A549 (cell line): ENCODE results near the gene LRRC8A. TPM values are rescaled to one million over a fixed set of nuclear protein-coding genes. Genes with fewer than 3 reads are reported as not detected.
A peak's percentile ranks its signal among the peaks of the same experiment; 100 is the strongest.

Experiments used
- ATAC-seq, 2 experiments: fragments of 200-7000 bp in 1 of 2; fragments of >200 bp in 1 of 2; cut with Nextera tagmentation in 1 of 2; cut with Tn5 transposase in 1 of 2; 3 replicates each; pipeline versions ENCODE4 v1.8.0 to v1.9.1; 2018 to 2020; ENCODE audit warnings: mild to moderate bottlenecking in 1 of 2, moderate library complexity in 1 of 2
- CTCF ChIA-PET: fragments of 300-600 bp; sonication (Branson Sonifier 250); formaldehyde crosslinking; extraction: SDS; loops from one replicate; lab custom pipeline; 2021; ENCODE audit warnings: antibody characterized with exemption, inconsistent platforms; lab: Yijun Ruan, JAX
- POLR2A ChIA-PET: fragments of 350-600 bp; formaldehyde crosslinking; extraction: SDS; loops from one replicate; lab custom pipeline; 2021; ENCODE audit warnings: antibody characterized with exemption, inconsistent platforms; lab: Yijun Ruan, JAX
- DNase-seq, 2 experiments: peaks; one replicate each; pipeline versions ENCODE4 v3.0.0 to v3.0.0-alpha.2; 2011 to 2016; ENCODE audit warnings: low read depth in 1 of 2, low spot score in 1 of 2
- FAIRE-seq: peaks from 2 replicates; lab custom pipeline; 2011; peaks lifted over from hg19 to GRCh38; lab: Jason Lieb, UNC
- H3K27ac ChIP-seq, 2 experiments: fragments of >200 bp; sonication (Bioruptor Twin); formaldehyde crosslinking; 3 replicates each; pipeline ENCODE4 v1.5.1; 2016 to 2017
- H3K4me1 ChIP-seq: fragments of >200 bp; sonication (Bioruptor Twin); formaldehyde crosslinking; 3 replicates; pipeline ENCODE4 v1.6.1; 2016
- H3K4me2 ChIP-seq: fragments of >200 bp; sonication (Bioruptor Twin); formaldehyde crosslinking; 3 replicates; pipeline ENCODE4 v1.6.1; 2016
- H3K4me3 ChIP-seq: fragments of >200 bp; sonication (Bioruptor Twin); formaldehyde crosslinking; 3 replicates; pipeline ENCODE4 v1.5.1; 2016
- H3K9me3 ChIP-seq: fragments of >200 bp; sonication (Bioruptor Twin); formaldehyde crosslinking; 3 replicates; pipeline ENCODE4 v1.6.1; 2016
- CEBPB ChIP-seq, 2 experiments: fragments of >200 bp in 1 of 2; sonication (Bioruptor Twin) in 1 of 2; formaldehyde crosslinking in 1 of 2; IDR thresholded peaks; 2 replicates each; pipeline ENCODE4 v1.6.1; 2012 to 2016
- CHD4 ChIP-seq: fragments of 200-600 bp; sonication (generic); IDR thresholded peaks from 2 replicates; pipeline ENCODE4 v1.6.1; 2016; ENCODE audit warnings: antibody characterized with exemption, mild to moderate bottlenecking, borderline replicate concordance
- CTCF ChIP-seq: fragments of >200 bp; sonication (Bioruptor Twin); formaldehyde crosslinking; IDR thresholded peaks from 3 replicates; pipeline ENCODE4 v1.5.1; 2016
- E2F6 ChIP-seq: IDR thresholded peaks from 2 replicates; pipeline ENCODE4 v1.6.1; 2012; ENCODE audit warnings: low read depth, borderline replicate concordance
- EHMT2 ChIP-seq: fragments of 200-600 bp; sonication (generic); IDR thresholded peaks from 2 replicates; pipeline ENCODE4 v1.6.1; 2016; ENCODE audit warnings: antibody characterized with exemption, low read depth, mild to moderate bottlenecking, moderate library complexity
- EP300 ChIP-seq, 2 experiments: fragments of >200 bp; sonication (Bioruptor Twin); formaldehyde crosslinking; IDR thresholded peaks; 2 replicates in 1 of 2; 3 replicates in 1 of 2; pipeline ENCODE4 v1.6.1; 2016 to 2017
- ESRRA ChIP-seq: fragments of 150-350 bp; IDR thresholded peaks from 2 replicates; pipeline ENCODE4 v1.6.1; 2014; ENCODE audit warnings: mild to moderate bottlenecking, low read length, borderline replicate concordance
- FOXS1 ChIP-seq: fragments of 250-450 bp; sonication (Bioruptor Pico); IDR thresholded peaks from 2 replicates; pipeline ENCODE4 v1.5.0; 2020; ENCODE audit warnings: mild to moderate bottlenecking, moderate library complexity
- GATA3 ChIP-seq: IDR thresholded peaks from 2 replicates; pipeline ENCODE4 v1.6.1; 2012; ENCODE audit warnings: borderline replicate concordance
- HES2 ChIP-seq: fragments of >200 bp; sonication (Bioruptor Twin); formaldehyde crosslinking; IDR thresholded peaks from 2 replicates; pipeline ENCODE4 v1.6.1; 2016
- HEYL ChIP-seq: fragments of 250-450 bp; sonication (Bioruptor Pico); IDR thresholded peaks from 2 replicates; pipeline ENCODE4 v1.8.0; 2021; ENCODE audit warnings: mild to moderate bottlenecking, moderate library complexity
- HMGXB4 ChIP-seq: fragments of 250-450 bp; sonication (Bioruptor Pico); IDR thresholded peaks from 2 replicates; pipeline ENCODE4 v1.5.0; 2021; ENCODE audit warnings: mild to moderate bottlenecking, moderate library complexity, borderline replicate concordance
- JUNB ChIP-seq: fragments of >200 bp; sonication (Bioruptor Twin); formaldehyde crosslinking; IDR thresholded peaks from 2 replicates; pipeline ENCODE4 v1.6.1; 2016
- KDM1A ChIP-seq: fragments of 200-600 bp; sonication (generic); IDR thresholded peaks from 2 replicates; pipeline ENCODE4 v1.6.1; 2016; ENCODE audit warnings: low read depth, mild to moderate bottlenecking
- KDM5A ChIP-seq: fragments of 200-600 bp; sonication (generic); IDR thresholded peaks from 2 replicates; pipeline ENCODE4 v1.6.1; 2016; ENCODE audit warnings: antibody characterized with exemption, mild to moderate bottlenecking
- MAZ ChIP-seq: fragments of 150-350 bp; IDR thresholded peaks from 2 replicates; pipeline ENCODE4 v1.6.1; 2014; ENCODE audit warnings: antibody characterized with exemption, low read depth, low read length, borderline replicate concordance
- MYC ChIP-seq: IDR thresholded peaks from 2 replicates; pipeline ENCODE4 v1.6.1; 2012; ENCODE audit warnings: mild to moderate bottlenecking, inconsistent platforms, low read length, improper control_type of control experiment, borderline replicate concordance
- NPAS2 ChIP-seq: fragments of 250-450 bp; sonication (Bioruptor Pico); IDR thresholded peaks from 2 replicates; pipeline ENCODE4 v1.8.0; 2022; ENCODE audit warnings: mild to moderate bottlenecking, moderate library complexity, borderline replicate concordance
- PBX3 ChIP-seq: IDR thresholded peaks from 2 replicates; pipeline ENCODE4 v1.6.1; 2012
- PHF8 ChIP-seq: fragments of 200-600 bp; sonication (generic); IDR thresholded peaks from 2 replicates; pipeline ENCODE4 v1.6.1; 2016; ENCODE audit warnings: low read depth, mild to moderate bottlenecking, antibody characterized with exemption, moderate library complexity, borderline replicate concordance
- POLR2AphosphoS2 ChIP-seq: conservative IDR thresholded peaks from 2 replicates; pipeline ENCODE4 v1.6.1; 2012; ENCODE audit warnings: low read length, improper control_type of control experiment, inconsistent platforms
- RNF2 ChIP-seq: fragments of 200-600 bp; sonication (generic); IDR thresholded peaks from 2 replicates; pipeline ENCODE4 v1.6.1; 2016; ENCODE audit warnings: low read depth, mild to moderate bottlenecking, antibody characterized with exemption, moderate library complexity, borderline replicate concordance
- SMC3 ChIP-seq: fragments of >200 bp; sonication (Bioruptor Twin); formaldehyde crosslinking; IDR thresholded peaks from 3 replicates; pipeline ENCODE4 v1.6.1; 2018; ENCODE audit warnings: inconsistent platforms
- TFCP2L1 ChIP-seq: fragments of 250-450 bp; sonication (Bioruptor Pico); IDR thresholded peaks from 2 replicates; pipeline ENCODE4 v1.5.0; 2021; ENCODE audit warnings: mild to moderate bottlenecking
- USF2 ChIP-seq: fragments of 450-650 bp; IDR thresholded peaks from 2 replicates; pipeline ENCODE4 v1.6.1; 2014; ENCODE audit warnings: antibody characterized with exemption
- ZC3H11A ChIP-seq: fragments of 450-650 bp; IDR thresholded peaks from 2 replicates; pipeline ENCODE4 v1.6.1; 2014; ENCODE audit warnings: antibody characterized with exemption, mild to moderate bottlenecking
- WGBS: methylation state at CpG from one replicate; pipeline ENCODE4 v1.1.6; 2017; ENCODE audit errors: missing lambda C conversion rate; 5-methylcytosine and 5-hydroxymethylcytosine counted together
- polyA plus RNA-seq, 4 experiments: library from polyadenylated mRNA; depleted of rRNA in 3 of 4; stranded (reverse); fragments of >200 nt; fragmentation: RNase III in 1 of 4; extraction: RNeasy Plus Mini Kit Qiagen cat#74134 plus additional on column Dnase treatment in 1 of 4; gene quantifications; 2 replicates in 3 of 4; 3 replicates in 1 of 4; pipeline ENCODE4 v1.2.3, GENCODE V29; 2011 to 2017

Gene LRRC8A
- polyA plus RNA-seq, 2 of the 4 experiments (the other 2 are of a cell fraction): 22.9 to 25.9 TPM

- 2% methylated on average over 19 of the region's 19 CpGs for WGBS
- peaks cover 38% of the 10 kb centered on the region for H3K4me1 ChIP-seq
- peak overlapping the region; percentile 96 to 98 for H3K27ac ChIP-seq
- DNase-seq: no peak
- no peak for TF ChIP-seq NPAS2 (CRISPR knock-in tag)
- TF ChIP-seq POLR2AphosphoS2: no peak
- no peak for TF ChIP-seq PHF8
- TF ChIP-seq ESRRA: no peak
- no peak for TF ChIP-seq PBX3
- no peak for TF ChIP-seq HEYL
- no peak for TF ChIP-seq EP300 (IDR thresholded peaks at IDR 0.05)
- no peak for TF ChIP-seq KDM1A
- no peak for TF ChIP-seq GATA3
- TF ChIP-seq E2F6: no peak
- no peak for TF ChIP-seq MAZ
- no peak for TF ChIP-seq JUNB
- no peak for TF ChIP-seq CTCF
- no peak for TF ChIP-seq TFCP2L1
- ATAC-seq: peak in 1 of 2 experiments; percentile 13; a peak in 3 of 6 replicates
- H3K9me3 ChIP-seq: no peaks in the 10 kb centered on the region
- CTCF ChIA-PET: interaction anchor here (1.0 to 1.9 kb wide), 7 partner anchors 8 to 74 kb away, joined by 3 to 7 read pairs (median 4); no protein-coding TSS in a partner anchor
- no peak for FAIRE-seq
- H3K4me2 ChIP-seq: peak overlapping the region; percentile 98
- H3K4me3 ChIP-seq: peak overlapping the region; percentile 93
- POLR2A ChIA-PET: no interaction called here
Observed at GRCh38 chr9:128882677-128883603, 1.0 kb downstream of the LRRC8A start.

- H3K27ac ChIP-seq: no peak overlapping the region
- H3K4me1 ChIP-seq: peaks cover 32% of the 10 kb centered on the region
- ATAC-seq: no peak
- H3K4me3 ChIP-seq: no peak overlapping the region
- no peak for FAIRE-seq
- ChIA-PET POLR2A (no interaction called here), CTCF (interaction anchor here (1.1 to 3.2 kb wide), 4 partner anchors 21 to 44 kb away, joined by 3 to 13 read pairs (median 4); no protein-coding TSS in a partner anchor)
- 96% methylated on average over 2 of the region's 2 CpGs for WGBS
- H3K9me3 ChIP-seq: no peaks in the 10 kb centered on the region
- H3K4me2 ChIP-seq: peak overlapping the region; percentile 98; the same call in 2 of the 3 replicates
- DNase-seq: no peak
- no peak for TF ChIP-seq RNF2
- no peak for TF ChIP-seq GATA3
- no peak for TF ChIP-seq FOXS1 (CRISPR knock-in tag)
- TF ChIP-seq ZC3H11A: no peak
- TF ChIP-seq SMC3: no peak
- TF ChIP-seq PHF8: no peak
- no peak for TF ChIP-seq USF2
- TF ChIP-seq MYC: no peak
- no peak for TF ChIP-seq HES2
- TF ChIP-seq CTCF: no peak
- no peak for TF ChIP-seq EHMT2
- TF ChIP-seq KDM5A: no peak
- TF ChIP-seq CHD4: no peak
- no peak for TF ChIP-seq TFCP2L1
- no peak for TF ChIP-seq CEBPB (IDR thresholded peaks at IDR 0.05)
- no peak for TF ChIP-seq HMGXB4 (CRISPR knock-in tag)
Observed at GRCh38 chr9:128884164-128884563, 2.2 kb downstream of the LRRC8A start.
